Neural cell (in vitro differentiated cells): ENCODE data around the gene MYOM1. TPM values are rescaled to one million over a fixed set of nuclear protein-coding genes. Genes with fewer than 3 reads are reported as not detected.

Experiments used
- H2AFZ ChIP-seq: fragments of 200-600, 300-800 bp; sonication (generic), shearing (Covaris generic); 2 replicates; pipeline ENCODE4 v1.6.0; 2014; ENCODE audit warnings: low read depth, mild to moderate bottlenecking, antibody characterized with exemption, low read length, moderate library complexity
- H3F3A ChIP-seq: fragments of 200-600 bp; shearing (Covaris generic); 2 replicates; pipeline ENCODE4 v1.6.1; 2016; ENCODE audit warnings: mild to moderate bottlenecking, moderate library complexity, mixed read lengths, antibody characterized with exemption, low read length; ENCODE audit not compliant: insufficient read depth, poor library complexity, severe bottlenecking
- H3K27ac ChIP-seq: fragments of 200-600, 300-800 bp; sonication (generic), shearing (Covaris generic); 2 replicates; pipeline ENCODE4 v1.5.1; 2014; ENCODE audit warnings: mild to moderate bottlenecking, low read length, moderate library complexity
- H3K27me3 ChIP-seq: fragments of 300-800, 200-600 bp; sonication (generic), shearing (Covaris generic); 2 replicates; pipeline ENCODE4 v1.6.0; 2014; ENCODE audit warnings: mild to moderate bottlenecking, low read depth, low read length, moderate library complexity; ENCODE audit not compliant: insufficient read depth
- H3K36me3 ChIP-seq: fragments of 300-800, 200-600 bp; sonication (generic), shearing (Covaris generic); 2 replicates; pipeline ENCODE4 v1.5.1; 2014; ENCODE audit warnings: mild to moderate bottlenecking, antibody characterized with exemption, low read length, moderate library complexity; ENCODE audit not compliant: insufficient read depth
- H3K4me2 ChIP-seq: fragments of 300-800, 200-600 bp; sonication (generic), shearing (Covaris generic); 2 replicates; pipeline ENCODE4 v1.6.0; 2014; ENCODE audit warnings: mild to moderate bottlenecking, low read length
- H3K4me3 ChIP-seq: fragments of 300-800, 200-600 bp; sonication (generic), shearing (Covaris generic); 2 replicates; pipeline ENCODE4 v1.5.1; 2014; ENCODE audit warnings: mild to moderate bottlenecking, low read length, moderate library complexity
- H3K79me2 ChIP-seq: fragments of 200-600 bp; shearing (Covaris generic); replicated peaks from 2 replicates; pipeline ENCODE4 v1.6.0; 2014; ENCODE audit warnings: mild to moderate bottlenecking, low read length, moderate library complexity; ENCODE audit not compliant: insufficient read depth
- H3K9ac ChIP-seq: fragments of 300-800, 200-600 bp; sonication (generic), shearing (Covaris generic); 2 replicates; pipeline ENCODE4 v1.6.1; 2016; ENCODE audit warnings: mild to moderate bottlenecking, low read length, mixed read lengths
- H3K9me2 ChIP-seq: fragments of 200-600 bp; shearing (Covaris generic); 2 replicates; pipeline ENCODE4 v1.6.1; 2016; ENCODE audit warnings: mild to moderate bottlenecking, low read length, mixed read lengths; ENCODE audit not compliant: insufficient read depth
- H3K9me3 ChIP-seq: fragments of 200-600, 300-800 bp; sonication (generic), shearing (Covaris generic); 2 replicates; pipeline ENCODE4 v1.6.1; 2016; ENCODE audit warnings: mild to moderate bottlenecking, mixed run types, low read length, moderate library complexity, mixed read lengths
- H4K20me1 ChIP-seq: fragments of 200-600 bp; shearing (Covaris generic); 2 replicates; pipeline ENCODE4 v1.6.1; 2016; ENCODE audit warnings: mild to moderate bottlenecking, mixed run types; ENCODE audit not compliant: insufficient read depth
- EP300 ChIP-seq: fragments of 450-650 bp; conservative IDR thresholded peaks from 2 replicates; pipeline ENCODE4 v1.6.1; 2014; ENCODE audit warnings: antibody characterized with exemption, mild to moderate bottlenecking, moderate library complexity; ENCODE audit not compliant: poor library complexity, severe bottlenecking
- EZH2 ChIP-seq: fragments of 200-600, 300-800 bp; shearing (Covaris generic), sonication (generic); IDR thresholded peaks from 2 replicates; pipeline ENCODE4 v1.6.1; 2014; ENCODE audit warnings: antibody characterized with exemption, low read length, borderline replicate concordance, mild to moderate bottlenecking; ENCODE audit not compliant: insufficient read depth, poor library complexity, severe bottlenecking
- MXI1 ChIP-seq: fragments of 450-650 bp; conservative IDR thresholded peaks from 2 replicates; pipeline ENCODE4 v1.6.1; 2014; ENCODE audit warnings: antibody characterized with exemption, mild to moderate bottlenecking; ENCODE audit not compliant: poor library complexity, severe bottlenecking
- POLR2AphosphoS5 ChIP-seq: IDR thresholded peaks from 2 replicates; pipeline ENCODE4 v1.6.1; 2012
- RAD21 ChIP-seq: fragments of 450-650 bp; conservative IDR thresholded peaks from 2 replicates; pipeline ENCODE4 v1.6.1; 2014; ENCODE audit warnings: antibody characterized with exemption, mild to moderate bottlenecking, moderate library complexity
- SMC3 ChIP-seq: fragments of 450-650 bp; conservative IDR thresholded peaks from 2 replicates; pipeline ENCODE4 v1.6.1; 2014; ENCODE audit warnings: antibody characterized with exemption, mild to moderate bottlenecking, moderate library complexity; ENCODE audit not compliant: poor library complexity
- TAF1 ChIP-seq: IDR thresholded peaks from 2 replicates; pipeline ENCODE4 v1.6.1; 2012; ENCODE audit warnings: low read depth
- polyA plus RNA-seq: library from polyadenylated mRNA; depleted of rRNA; stranded (reverse); fragments of >200 nt; gene quantifications from 2 replicates; pipeline ENCODE4 v1.2.3, GENCODE V29; 2014
- TF ChIP-seq, protein P1 (sequence below): IDR thresholded peaks from 2 replicates; pipeline ENCODE4 v1.6.1; 2012; ENCODE audit warnings: borderline replicate concordance
- TF ChIP-seq, protein P2 (sequence below): fragments of 450-650 bp; IDR thresholded peaks from 2 replicates; pipeline ENCODE4 v1.5.1; 2014; ENCODE audit warnings: antibody characterized with exemption, mild to moderate bottlenecking, moderate library complexity; ENCODE audit not compliant: poor library complexity, severe bottlenecking

The MYOM1 gene
- polyA plus RNA-seq, 1 donor from 2014 or later: 1.7 TPM

DNA sequence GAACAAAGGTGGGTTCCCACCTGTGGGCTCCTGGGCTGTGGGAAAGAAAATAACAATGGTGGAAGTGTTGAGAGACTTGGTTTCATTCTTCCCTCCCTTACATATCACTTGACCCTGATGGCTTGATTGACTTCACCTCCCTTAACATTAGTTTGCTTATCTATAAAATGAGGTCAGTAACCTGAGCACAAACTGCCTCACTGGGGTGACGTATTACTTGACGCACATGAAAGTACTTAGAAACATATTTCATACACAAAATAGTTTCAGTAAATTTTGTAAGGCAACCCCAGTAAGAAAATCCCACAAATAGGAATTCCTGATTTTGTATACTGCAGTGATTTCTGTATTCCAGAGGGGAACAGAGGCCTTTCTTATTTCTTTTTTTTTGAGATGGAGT is 177.4 kb downstream of the MYOM1 start:
- H3K4me3 ChIP-seq: no peak overlapping the region
- H3K9ac ChIP-seq: no peak overlapping the region
- H4K20me1 ChIP-seq: no peaks in the 10 kb centered on the region
- no peaks in the 10 kb centered on the region for H3K36me3 ChIP-seq
- TF ChIP-seq POLR2AphosphoS5 (no peak), RAD21 (no peak), EP300 (no peak), EZH2 (no peak), SMC3 (no peak), MXI1 (no peak), TAF1 (no peak)
- TF ChIP-seq, protein P1, sequence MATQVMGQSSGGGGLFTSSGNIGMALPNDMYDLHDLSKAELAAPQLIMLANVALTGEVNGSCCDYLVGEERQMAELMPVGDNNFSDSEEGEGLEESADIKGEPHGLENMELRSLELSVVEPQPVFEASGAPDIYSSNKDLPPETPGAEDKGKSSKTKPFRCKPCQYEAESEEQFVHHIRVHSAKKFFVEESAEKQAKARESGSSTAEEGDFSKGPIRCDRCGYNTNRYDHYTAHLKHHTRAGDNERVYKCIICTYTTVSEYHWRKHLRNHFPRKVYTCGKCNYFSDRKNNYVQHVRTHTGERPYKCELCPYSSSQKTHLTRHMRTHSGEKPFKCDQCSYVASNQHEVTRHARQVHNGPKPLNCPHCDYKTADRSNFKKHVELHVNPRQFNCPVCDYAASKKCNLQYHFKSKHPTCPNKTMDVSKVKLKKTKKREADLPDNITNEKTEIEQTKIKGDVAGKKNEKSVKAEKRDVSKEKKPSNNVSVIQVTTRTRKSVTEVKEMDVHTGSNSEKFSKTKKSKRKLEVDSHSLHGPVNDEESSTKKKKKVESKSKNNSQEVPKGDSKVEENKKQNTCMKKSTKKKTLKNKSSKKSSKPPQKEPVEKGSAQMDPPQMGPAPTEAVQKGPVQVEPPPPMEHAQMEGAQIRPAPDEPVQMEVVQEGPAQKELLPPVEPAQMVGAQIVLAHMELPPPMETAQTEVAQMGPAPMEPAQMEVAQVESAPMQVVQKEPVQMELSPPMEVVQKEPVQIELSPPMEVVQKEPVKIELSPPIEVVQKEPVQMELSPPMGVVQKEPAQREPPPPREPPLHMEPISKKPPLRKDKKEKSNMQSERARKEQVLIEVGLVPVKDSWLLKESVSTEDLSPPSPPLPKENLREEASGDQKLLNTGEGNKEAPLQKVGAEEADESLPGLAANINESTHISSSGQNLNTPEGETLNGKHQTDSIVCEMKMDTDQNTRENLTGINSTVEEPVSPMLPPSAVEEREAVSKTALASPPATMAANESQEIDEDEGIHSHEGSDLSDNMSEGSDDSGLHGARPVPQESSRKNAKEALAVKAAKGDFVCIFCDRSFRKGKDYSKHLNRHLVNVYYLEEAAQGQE: no peak
- TF ChIP-seq, protein P2, sequence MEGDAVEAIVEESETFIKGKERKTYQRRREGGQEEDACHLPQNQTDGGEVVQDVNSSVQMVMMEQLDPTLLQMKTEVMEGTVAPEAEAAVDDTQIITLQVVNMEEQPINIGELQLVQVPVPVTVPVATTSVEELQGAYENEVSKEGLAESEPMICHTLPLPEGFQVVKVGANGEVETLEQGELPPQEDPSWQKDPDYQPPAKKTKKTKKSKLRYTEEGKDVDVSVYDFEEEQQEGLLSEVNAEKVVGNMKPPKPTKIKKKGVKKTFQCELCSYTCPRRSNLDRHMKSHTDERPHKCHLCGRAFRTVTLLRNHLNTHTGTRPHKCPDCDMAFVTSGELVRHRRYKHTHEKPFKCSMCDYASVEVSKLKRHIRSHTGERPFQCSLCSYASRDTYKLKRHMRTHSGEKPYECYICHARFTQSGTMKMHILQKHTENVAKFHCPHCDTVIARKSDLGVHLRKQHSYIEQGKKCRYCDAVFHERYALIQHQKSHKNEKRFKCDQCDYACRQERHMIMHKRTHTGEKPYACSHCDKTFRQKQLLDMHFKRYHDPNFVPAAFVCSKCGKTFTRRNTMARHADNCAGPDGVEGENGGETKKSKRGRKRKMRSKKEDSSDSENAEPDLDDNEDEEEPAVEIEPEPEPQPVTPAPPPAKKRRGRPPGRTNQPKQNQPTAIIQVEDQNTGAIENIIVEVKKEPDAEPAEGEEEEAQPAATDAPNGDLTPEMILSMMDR: no peak
- H3K9me3 ChIP-seq: no peaks in the 10 kb centered on the region
- H3F3A ChIP-seq: no peaks in the 10 kb centered on the region
- H3K79me2 ChIP-seq: no peaks in the 10 kb centered on the region
- no peaks in the 10 kb centered on the region for H3K27me3 ChIP-seq
- no peak overlapping the region for H3K27ac ChIP-seq
- H2AFZ ChIP-seq: no peak overlapping the region
- no peak overlapping the region for H3K4me2 ChIP-seq
- no peaks in the 10 kb centered on the region for H3K9me2 ChIP-seq

DNA sequence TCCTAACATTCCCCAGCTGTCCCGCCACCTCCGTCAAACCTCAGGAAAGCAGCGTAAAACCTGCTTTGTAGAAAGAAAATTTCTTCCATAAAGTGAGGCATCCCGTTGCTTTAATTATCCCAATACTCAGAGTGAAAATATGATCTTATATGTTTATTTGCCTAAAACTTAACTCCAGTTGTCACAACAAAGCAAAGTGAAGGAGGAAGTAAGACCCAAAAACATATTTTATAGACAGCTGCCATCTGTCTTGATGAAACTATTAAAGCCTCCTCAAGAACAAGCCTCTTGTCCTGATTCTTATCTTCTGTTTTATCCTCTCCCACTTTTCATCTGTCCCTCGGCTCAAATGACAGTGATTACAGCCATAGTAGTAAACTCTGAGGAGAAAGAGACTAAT is 177.9 kb downstream of the MYOM1 start:
- no peak overlapping the region for H3K4me3 ChIP-seq
- H3K9me3 ChIP-seq: no peaks in the 10 kb centered on the region
- no peaks in the 10 kb centered on the region for H4K20me1 ChIP-seq
- H3F3A ChIP-seq: no peaks in the 10 kb centered on the region
- H3K9me2 ChIP-seq: no peaks in the 10 kb centered on the region
- no peak overlapping the region for H3K4me2 ChIP-seq
- H2AFZ ChIP-seq: no peak overlapping the region
- H3K27ac ChIP-seq: no peak overlapping the region
- no peaks in the 10 kb centered on the region for H3K27me3 ChIP-seq
- H3K9ac ChIP-seq: no peak overlapping the region
- no peak for TF ChIP-seq TAF1
- TF ChIP-seq EP300: no peak
- TF ChIP-seq, protein P2: no peak
- TF ChIP-seq MXI1: no peak
- TF ChIP-seq RAD21: no peak
- TF ChIP-seq EZH2: no peak
- TF ChIP-seq SMC3: no peak
- no peak for TF ChIP-seq POLR2AphosphoS5
- TF ChIP-seq, protein P1: no peak
- H3K36me3 ChIP-seq: no peaks in the 10 kb centered on the region
- no peaks in the 10 kb centered on the region for H3K79me2 ChIP-seq
